ENCODE results near the gene ZMAT5. TPM values are rescaled to one million over a fixed set of nuclear protein-coding genes. Genes with fewer than 3 reads are reported as not detected.

ZMAT5 gene
- total RNA-seq, 1 donor from 2014 or later = 18.8 TPM

- Histone ChIP-seq H3K4me3 (ENCODE audit: low read length in 3 of 3) (no peak overlapping the region), H3K27ac (ENCODE audit: low read depth, low read length) (no peak overlapping the region), H3K27me3 (ENCODE audit: control insufficient read depth in 3 of 3, insufficient read depth in 3 of 3, low read length in 3 of 3) (peaks cover 20 to 44% (median 41%) of the 10 kb centered on the region in 3 donors), H3K9ac (ENCODE audit: low read depth in 1 of 3, low read length in 3 of 3) (no peak overlapping the region), H3K9me3 (ENCODE audit: control insufficient read depth in 3 of 3, low read length in 3 of 3) (no peaks in the 10 kb centered on the region), H3K4me1 (ENCODE audit: control insufficient read depth in 3 of 3, insufficient read depth in 3 of 3, low read length in 3 of 3) (peaks cover 4 to 14% (median 6%) of the 10 kb centered on the region in 3 donors), H3K36me3 (ENCODE audit: control insufficient read depth in 3 of 3, insufficient read depth in 3 of 3, low read length in 3 of 3) (no peaks in the 10 kb centered on the region)
Observed at GRCh38 chr22:29715705-29716104, 51.1 kb downstream of the ZMAT5 start.

- H3K27me3 ChIP-seq (ENCODE audit: control insufficient read depth in 3 of 3, insufficient read depth in 3 of 3, low read length in 3 of 3) = peaks cover 19 to 44% (median 39%) of the 10 kb centered on the region in 3 donors
- H3K4me3 ChIP-seq (ENCODE audit: low read length in 3 of 3) = no peak overlapping the region
- no peaks in the 10 kb centered on the region for H3K36me3 ChIP-seq (ENCODE audit: control insufficient read depth in 3 of 3, insufficient read depth in 3 of 3, low read length in 3 of 3)
- H3K27ac ChIP-seq (ENCODE audit: low read depth, low read length) = no peak overlapping the region
- no peak overlapping the region for H3K9ac ChIP-seq (ENCODE audit: low read depth in 1 of 3, low read length in 3 of 3)
- H3K9me3 ChIP-seq (ENCODE audit: control insufficient read depth in 3 of 3, low read length in 3 of 3) = no peaks in the 10 kb centered on the region
- peaks cover 7 to 18% (median 9%) of the 10 kb centered on the region in 3 donors for H3K4me1 ChIP-seq (ENCODE audit: control insufficient read depth in 3 of 3, insufficient read depth in 3 of 3, low read length in 3 of 3)
Observed at GRCh38 chr22:29715240-29715639, 51.6 kb downstream of the ZMAT5 start.

- Histone ChIP-seq H3K4me3 (ENCODE audit: low read length in 3 of 3) (no peak overlapping the region), H3K27ac (ENCODE audit: low read depth, low read length) (no peak overlapping the region), H3K4me1 (ENCODE audit: control insufficient read depth in 3 of 3, insufficient read depth in 3 of 3, low read length in 3 of 3) (peaks cover 7 to 16% (median 9%) of the 10 kb centered on the region in 3 donors), H3K9me3 (ENCODE audit: control insufficient read depth in 3 of 3, low read length in 3 of 3) (no peaks in the 10 kb centered on the region), H3K27me3 (ENCODE audit: control insufficient read depth in 3 of 3, insufficient read depth in 3 of 3, low read length in 3 of 3) (peaks cover 5 to 34% (median 24%) of the 10 kb centered on the region in 3 donors), H3K9ac (ENCODE audit: low read depth in 1 of 3, low read length in 3 of 3) (no peak overlapping the region), H3K36me3 (ENCODE audit: control insufficient read depth in 3 of 3, insufficient read depth in 3 of 3, low read length in 3 of 3) (no peaks in the 10 kb centered on the region)
Observed at GRCh38 chr22:29713156-29713727, 53.6 kb downstream of the ZMAT5 start.

GRCh38 chr22:29712119-29712518, 54.7 kb downstream of the ZMAT5 start:
- Histone ChIP-seq H3K4me1 (ENCODE audit: control insufficient read depth in 3 of 3, insufficient read depth in 3 of 3, low read length in 3 of 3) (peaks cover 7 to 16% (median 9%) of the 10 kb centered on the region in 3 donors), H3K9me3 (ENCODE audit: control insufficient read depth in 3 of 3, low read length in 3 of 3) (no peaks in the 10 kb centered on the region), H3K27ac (ENCODE audit: low read depth, low read length) (no peak overlapping the region), H3K27me3 (ENCODE audit: control insufficient read depth in 3 of 3, insufficient read depth in 3 of 3, low read length in 3 of 3) (peaks cover 3 to 31% (median 19%) of the 10 kb centered on the region in 3 donors), H3K9ac (ENCODE audit: low read depth in 1 of 3, low read length in 3 of 3) (no peak overlapping the region), H3K36me3 (ENCODE audit: control insufficient read depth in 3 of 3, insufficient read depth in 3 of 3, low read length in 3 of 3) (no peaks in the 10 kb centered on the region), H3K4me3 (ENCODE audit: low read length in 3 of 3) (no peak overlapping the region)

GRCh38 chr22:29710922-29711593, 55.7 kb downstream of the ZMAT5 start:
- H3K9me3 ChIP-seq (ENCODE audit: control insufficient read depth in 3 of 3, low read length in 3 of 3) = no peaks in the 10 kb centered on the region
- H3K27ac ChIP-seq (ENCODE audit: low read depth, low read length) = no peak overlapping the region
- H3K9ac ChIP-seq (ENCODE audit: low read depth in 1 of 3, low read length in 3 of 3) = no peak overlapping the region
- H3K4me3 ChIP-seq (ENCODE audit: low read length in 3 of 3) = no peak overlapping the region
- peaks cover 3 to 30% (median 15%) of the 10 kb centered on the region in 3 donors for H3K27me3 ChIP-seq (ENCODE audit: control insufficient read depth in 3 of 3, insufficient read depth in 3 of 3, low read length in 3 of 3)
- peaks cover 7 to 16% (median 9%) of the 10 kb centered on the region in 3 donors for H3K4me1 ChIP-seq (ENCODE audit: control insufficient read depth in 3 of 3, insufficient read depth in 3 of 3, low read length in 3 of 3)
- no peaks in the 10 kb centered on the region for H3K36me3 ChIP-seq (ENCODE audit: control insufficient read depth in 3 of 3, insufficient read depth in 3 of 3, low read length in 3 of 3)

- peaks cover 3 to 24% (median 15%) of the 10 kb centered on the region in 3 donors for H3K27me3 ChIP-seq (ENCODE audit: control insufficient read depth in 3 of 3, insufficient read depth in 3 of 3, low read length in 3 of 3)
Observed at GRCh38 chr22:29710193-29710592, 56.6 kb downstream of the ZMAT5 start.

GRCh38 chr22:29707471-29707870, 59.3 kb downstream of the ZMAT5 start:
- peaks cover 0 to 27% (median 13%) of the 10 kb centered on the region in 3 donors for H3K27me3 ChIP-seq (ENCODE audit: control insufficient read depth in 3 of 3, insufficient read depth in 3 of 3, low read length in 3 of 3)
- no peaks in the 10 kb centered on the region for H3K9me3 ChIP-seq (ENCODE audit: control insufficient read depth in 3 of 3, low read length in 3 of 3)
- peaks cover 19 to 44% (median 27%) of the 10 kb centered on the region in 3 donors for H3K4me1 ChIP-seq (ENCODE audit: control insufficient read depth in 3 of 3, insufficient read depth in 3 of 3, low read length in 3 of 3)
- H3K36me3 ChIP-seq (ENCODE audit: control insufficient read depth in 3 of 3, insufficient read depth in 3 of 3, low read length in 3 of 3) = no peaks in the 10 kb centered on the region
- H3K27ac ChIP-seq (ENCODE audit: low read depth, low read length) = no peak overlapping the region
- no peak overlapping the region for H3K4me3 ChIP-seq (ENCODE audit: low read length in 3 of 3)
- H3K9ac ChIP-seq (ENCODE audit: low read depth in 1 of 3, low read length in 3 of 3) = no peak overlapping the region

More at GRCh38 chr22:29710193-29710592, 56.6 kb downstream of the ZMAT5 start:
- no peak overlapping the region for H3K27ac ChIP-seq (ENCODE audit: low read depth, low read length)
- H3K36me3 ChIP-seq (ENCODE audit: control insufficient read depth in 3 of 3, insufficient read depth in 3 of 3, low read length in 3 of 3) = no peaks in the 10 kb centered on the region
- no peaks in the 10 kb centered on the region for H3K9me3 ChIP-seq (ENCODE audit: control insufficient read depth in 3 of 3, low read length in 3 of 3)
- no peak overlapping the region for H3K4me3 ChIP-seq (ENCODE audit: low read length in 3 of 3)
- peaks cover 7 to 23% (median 12%) of the 10 kb centered on the region in 3 donors for H3K4me1 ChIP-seq (ENCODE audit: control insufficient read depth in 3 of 3, insufficient read depth in 3 of 3, low read length in 3 of 3)
- no peak overlapping the region for H3K9ac ChIP-seq (ENCODE audit: low read depth in 1 of 3, low read length in 3 of 3)

- no peaks in the 10 kb centered on the region for H3K36me3 ChIP-seq (ENCODE audit: control insufficient read depth in 3 of 3, insufficient read depth in 3 of 3, low read length in 3 of 3)
- no peak overlapping the region for H3K4me3 ChIP-seq (ENCODE audit: low read length in 3 of 3)
- H3K4me1 ChIP-seq (ENCODE audit: control insufficient read depth in 3 of 3, insufficient read depth in 3 of 3, low read length in 3 of 3) = peaks cover 20 to 48% (median 29%) of the 10 kb centered on the region in 3 donors
- no peak overlapping the region for H3K9ac ChIP-seq (ENCODE audit: low read depth in 1 of 3, low read length in 3 of 3)
- H3K27me3 ChIP-seq (ENCODE audit: control insufficient read depth in 3 of 3, insufficient read depth in 3 of 3, low read length in 3 of 3) = peaks cover 0 to 27% (median 13%) of the 10 kb centered on the region in 3 donors
- no peak overlapping the region for H3K27ac ChIP-seq (ENCODE audit: low read depth, low read length)
- no peaks in the 10 kb centered on the region for H3K9me3 ChIP-seq (ENCODE audit: control insufficient read depth in 3 of 3, low read length in 3 of 3)
Observed at GRCh38 chr22:29707010-29707409, 59.8 kb downstream of the ZMAT5 start.

- H3K27ac ChIP-seq (ENCODE audit: low read depth, low read length) = no peak overlapping the region
- H3K4me3 ChIP-seq (ENCODE audit: low read length in 3 of 3) = no peak overlapping the region
- peaks cover 0 to 27% (median 13%) of the 10 kb centered on the region in 3 donors for H3K27me3 ChIP-seq (ENCODE audit: control insufficient read depth in 3 of 3, insufficient read depth in 3 of 3, low read length in 3 of 3)
- no peaks in the 10 kb centered on the region for H3K36me3 ChIP-seq (ENCODE audit: control insufficient read depth in 3 of 3, insufficient read depth in 3 of 3, low read length in 3 of 3)
- peaks cover 20 to 52% (median 34%) of the 10 kb centered on the region in 3 donors for H3K4me1 ChIP-seq (ENCODE audit: control insufficient read depth in 3 of 3, insufficient read depth in 3 of 3, low read length in 3 of 3)
- no peaks in the 10 kb centered on the region for H3K9me3 ChIP-seq (ENCODE audit: control insufficient read depth in 3 of 3, low read length in 3 of 3)
- H3K9ac ChIP-seq (ENCODE audit: low read depth in 1 of 3, low read length in 3 of 3) = no peak overlapping the region
Observed at GRCh38 chr22:29706486-29706885, 60.3 kb downstream of the ZMAT5 start.

GRCh38 chr22:29705651-29706050, 61.2 kb downstream of the ZMAT5 start:
- Histone ChIP-seq H3K4me1 (ENCODE audit: control insufficient read depth in 3 of 3, insufficient read depth in 3 of 3, low read length in 3 of 3) (peaks cover 19 to 52% (median 28%) of the 10 kb centered on the region in 3 donors), H3K27me3 (ENCODE audit: control insufficient read depth in 3 of 3, insufficient read depth in 3 of 3, low read length in 3 of 3) (peaks cover 0 to 31% (median 10%) of the 10 kb centered on the region in 3 donors), H3K9me3 (ENCODE audit: control insufficient read depth in 3 of 3, low read length in 3 of 3) (no peaks in the 10 kb centered on the region), H3K9ac (ENCODE audit: low read depth in 1 of 3, low read length in 3 of 3) (peak overlapping the region in 1 of 3 donors; percentile 8), H3K27ac (ENCODE audit: low read depth, low read length) (no peak overlapping the region), H3K4me3 (ENCODE audit: low read length in 3 of 3) (no peak overlapping the region), H3K36me3 (ENCODE audit: control insufficient read depth in 3 of 3, insufficient read depth in 3 of 3, low read length in 3 of 3) (no peaks in the 10 kb centered on the region)
